Measurements from ENCODE around the gene IRF3. TPM values are rescaled to one million over a fixed set of nuclear protein-coding genes. Genes with fewer than 3 reads are reported as not detected.

Gene IRF3
- total RNA-seq, 4 donors from 2014 or later = 38.8 to 61.7 (median 56.7) TPM

DNA sequence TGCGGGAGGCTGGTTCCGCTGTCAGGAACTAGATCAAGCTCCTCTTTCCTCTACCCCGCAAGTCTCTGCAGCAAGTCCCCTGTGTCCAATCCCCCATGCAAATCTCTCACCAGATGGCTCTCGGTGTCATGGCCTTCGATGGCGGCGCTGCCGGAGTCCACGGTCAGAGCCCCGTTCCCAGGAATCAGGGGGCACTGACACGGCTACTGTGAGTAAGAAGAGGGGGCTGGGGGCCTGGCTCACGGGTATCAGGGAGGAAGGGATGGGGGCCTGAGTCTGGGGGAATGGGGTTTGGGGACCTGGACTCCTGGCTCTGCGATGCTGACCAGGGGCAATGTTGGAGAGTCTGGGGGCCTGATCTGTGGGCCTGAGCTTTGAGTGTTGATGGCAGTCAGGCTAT, 19.7 kb downstream of the IRF3 start:
- H3K27ac ChIP-seq (replicated peaks in 1 of 4) = no peak overlapping the region
- 91% methylated on average over 9 of the region's 13 CpGs for WGBS
- peaks cover 27 to 45% (median 41%) of the 10 kb centered on the region in 4 donors for H3K4me1 ChIP-seq
- H3K9me3 ChIP-seq = no peaks in the 10 kb centered on the region
- DNase-seq (ENCODE audit: extremely low spot score) = no peak
- H3K27me3 ChIP-seq = no peaks in the 10 kb centered on the region
- TF ChIP-seq POLR2AphosphoS5 (IDR thresholded peaks at IDR 0.05) (no peak), POLR2A (IDR thresholded peaks at IDR 0.05; ENCODE audit: low read depth) (no peak), EP300 (IDR thresholded peaks at IDR 0.05) (no peak)
- TF ChIP-seq, protein P1, sequence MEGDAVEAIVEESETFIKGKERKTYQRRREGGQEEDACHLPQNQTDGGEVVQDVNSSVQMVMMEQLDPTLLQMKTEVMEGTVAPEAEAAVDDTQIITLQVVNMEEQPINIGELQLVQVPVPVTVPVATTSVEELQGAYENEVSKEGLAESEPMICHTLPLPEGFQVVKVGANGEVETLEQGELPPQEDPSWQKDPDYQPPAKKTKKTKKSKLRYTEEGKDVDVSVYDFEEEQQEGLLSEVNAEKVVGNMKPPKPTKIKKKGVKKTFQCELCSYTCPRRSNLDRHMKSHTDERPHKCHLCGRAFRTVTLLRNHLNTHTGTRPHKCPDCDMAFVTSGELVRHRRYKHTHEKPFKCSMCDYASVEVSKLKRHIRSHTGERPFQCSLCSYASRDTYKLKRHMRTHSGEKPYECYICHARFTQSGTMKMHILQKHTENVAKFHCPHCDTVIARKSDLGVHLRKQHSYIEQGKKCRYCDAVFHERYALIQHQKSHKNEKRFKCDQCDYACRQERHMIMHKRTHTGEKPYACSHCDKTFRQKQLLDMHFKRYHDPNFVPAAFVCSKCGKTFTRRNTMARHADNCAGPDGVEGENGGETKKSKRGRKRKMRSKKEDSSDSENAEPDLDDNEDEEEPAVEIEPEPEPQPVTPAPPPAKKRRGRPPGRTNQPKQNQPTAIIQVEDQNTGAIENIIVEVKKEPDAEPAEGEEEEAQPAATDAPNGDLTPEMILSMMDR (IDR thresholded peaks at IDR 0.05) = no peak
- H3K36me3 ChIP-seq = peaks cover 31 to 66% (median 56%) of the 10 kb centered on the region in 4 donors
- intact Hi-C loops (cut with DNase I) = no loop called here
- H3K4me3 ChIP-seq = no peak overlapping the region

DNA sequence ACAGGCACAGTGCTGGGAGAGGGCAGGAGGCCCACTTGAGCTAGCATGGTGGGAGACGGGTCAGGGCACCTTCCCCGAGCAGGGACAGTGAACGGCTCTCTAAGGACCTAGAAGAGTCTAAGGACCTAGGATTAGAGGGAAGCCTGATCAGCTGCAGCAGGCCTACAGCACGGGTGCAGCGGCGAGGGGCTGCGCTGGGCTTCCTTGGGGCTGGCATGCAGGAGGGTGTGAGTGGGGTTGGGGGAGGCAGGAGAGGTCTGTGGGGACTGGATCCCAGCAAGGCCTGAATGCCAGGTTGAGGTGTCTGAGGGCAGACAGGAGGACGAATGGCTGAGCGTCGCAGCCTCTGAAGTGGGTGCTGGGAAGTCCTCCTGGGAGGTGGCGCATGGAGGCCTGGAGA, 20.1 kb downstream of the IRF3 start:
- intact Hi-C loops (cut with DNase I) = no loop called here
- 82% methylated on average over 7 of the region's 11 CpGs for WGBS

DNA sequence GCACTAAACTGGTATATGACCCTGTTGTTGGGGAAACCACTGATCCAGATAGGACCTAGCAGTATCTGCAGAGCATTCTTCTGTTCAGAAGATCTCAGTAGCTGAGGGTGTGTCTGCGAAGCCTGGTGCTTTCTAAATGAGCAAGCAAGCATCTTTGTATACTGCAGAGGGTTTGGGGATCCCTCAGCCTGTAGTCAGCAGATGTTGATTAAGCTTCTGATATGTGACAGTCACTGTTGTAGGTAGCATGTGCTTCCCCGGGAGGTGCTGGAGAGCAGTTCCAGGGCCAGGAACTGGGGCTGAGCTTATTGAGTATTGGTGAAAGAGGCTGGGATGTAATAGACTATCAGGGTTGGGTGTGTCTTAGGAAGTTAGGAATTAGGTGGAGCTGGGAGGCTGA, 22.2 kb downstream of the IRF3 start:
- intact Hi-C loops (cut with DNase I) = loop anchor here (2.0 to 5.0 kb wide), 2 partner anchors 21 to 34 kb away; partner anchors contain the start of genes BCL2L12, IRF3 and PRMT1
- WGBS = 53% methylated on average over 2 of the region's 2 CpGs
- TF ChIP-seq, protein P1 (IDR thresholded peaks at IDR 0.05) = no peak

More for the DNA sequence above, 20.1 kb downstream of the IRF3 start:
- Histone ChIP-seq H3K4me3 (no peak overlapping the region), H3K27ac (replicated peaks in 1 of 4) (no peak overlapping the region), H3K4me1 (peaks cover 27 to 48% (median 44%) of the 10 kb centered on the region in 4 donors), H3K9me3 (no peaks in the 10 kb centered on the region), H3K27me3 (no peaks in the 10 kb centered on the region), H3K36me3 (peaks cover 30 to 62% (median 52%) of the 10 kb centered on the region in 4 donors)
- no peak for DNase-seq (ENCODE audit: extremely low spot score)
- TF ChIP-seq POLR2A (IDR thresholded peaks at IDR 0.05; ENCODE audit: low read depth) (no peak), EP300 (IDR thresholded peaks at IDR 0.05) (no peak), POLR2AphosphoS5 (IDR thresholded peaks at IDR 0.05) (no peak)
- TF ChIP-seq, protein P1 (IDR thresholded peaks at IDR 0.05) = no peak

DNA sequence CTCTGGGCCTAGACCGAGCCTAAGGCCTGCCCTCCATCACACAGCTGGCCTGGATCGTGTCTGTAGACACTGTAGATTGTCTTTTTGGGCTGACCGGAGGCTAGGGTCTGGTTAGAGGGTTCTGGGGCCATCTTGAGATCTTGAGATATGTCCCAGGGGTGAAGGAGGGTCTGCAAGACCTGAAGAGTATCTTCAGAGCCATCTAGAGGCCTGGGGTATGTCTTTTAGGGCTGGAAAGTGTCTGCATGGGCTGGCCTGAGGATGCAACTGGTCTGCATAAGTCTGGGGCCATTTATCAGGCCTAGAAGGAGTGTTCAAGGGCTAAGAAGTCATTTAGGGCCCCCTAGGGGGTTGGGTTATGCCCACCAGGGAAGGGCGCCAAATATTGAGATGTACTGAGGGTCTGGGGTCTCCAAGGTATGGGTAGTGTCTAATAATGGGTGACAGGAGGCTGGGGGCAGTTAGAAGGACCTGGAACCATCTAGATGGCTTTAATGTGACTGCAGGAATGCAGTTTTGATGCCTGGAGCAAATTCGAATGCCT, 23.1 kb downstream of the IRF3 start:
- TF ChIP-seq POLR2A (IDR thresholded peaks at IDR 0.05; ENCODE audit: low read depth) (no peak), POLR2AphosphoS5 (IDR thresholded peaks at IDR 0.05) (no peak)
- TF ChIP-seq, protein P1 (IDR thresholded peaks at IDR 0.05) = no peak
- Histone ChIP-seq H3K36me3 (peaks cover 13 to 32% (median 29%) of the 10 kb centered on the region in 4 donors), H3K4me1 (peaks cover 42 to 67% (median 65%) of the 10 kb centered on the region in 4 donors), H3K27me3 (no peaks in the 10 kb centered on the region), H3K4me3 (peak overlapping the region; percentile 69 to 97 (median 83)), H3K27ac (replicated peaks in 1 of 4) (peak overlapping the region; percentile 91 to 100 (median 98)), H3K9me3 (no peaks in the 10 kb centered on the region)
- WGBS = 18% methylated on average over 3 of the region's 5 CpGs
- intact Hi-C loops (cut with DNase I) = loop anchor here (2.0 to 5.0 kb wide), 2 partner anchors 22 to 35 kb away; partner anchors contain the start of genes BCL2L12, IRF3 and PRMT1
- no peak for DNase-seq (ENCODE audit: extremely low spot score)

More for the DNA sequence above, 22.2 kb downstream of the IRF3 start:
- H3K27ac ChIP-seq (replicated peaks in 1 of 4) = peak overlapping the region in 1 of 4 donors; percentile 98
- H3K9me3 ChIP-seq = no peaks in the 10 kb centered on the region
- peaks cover 22 to 41% (median 35%) of the 10 kb centered on the region in 4 donors for H3K36me3 ChIP-seq
- H3K4me3 ChIP-seq = peak overlapping the region in 2 of 4 donors; percentile 90 to 97
- no peaks in the 10 kb centered on the region for H3K27me3 ChIP-seq
- H3K4me1 ChIP-seq = peaks cover 37 to 58% (median 56%) of the 10 kb centered on the region in 4 donors
- DNase-seq (ENCODE audit: extremely low spot score) = no peak

Data from esophagus muscularis mucosa (tissue), 4 donors.